ENCODE data around the gene CENPV.
A peak's percentile ranks its signal among the peaks of the same experiment; 100 is the strongest.

CENPV gene

GRCh38 chr17:16358394-16358793 lies 5.1 kb upstream of the CENPV start:
- no peaks in the 10 kb centered on the region for H3K79me2 ChIP-seq (ENCODE audit: control insufficient read depth, insufficient read depth, low read length, unreplicated experiment)

GRCh38 chr17:16354585-16354984 lies 1.3 kb upstream of the CENPV start:
- Histone ChIP-seq H3K4me1 (ENCODE audit: control insufficient read depth, insufficient read depth, low read length, unreplicated experiment) (peaks cover 6% of the 10 kb centered on the region), H2AFZ (ENCODE audit: low read length, unreplicated experiment) (no peak overlapping the region), H3K36me3 (ENCODE audit: insufficient read depth, low read length) (no peaks in the 10 kb centered on the region), H3K79me2 (ENCODE audit: control insufficient read depth, insufficient read depth, low read length, unreplicated experiment) (peaks cover 29% of the 10 kb centered on the region), H3K4me3 (ENCODE audit: low read depth, low read length) (no peak overlapping the region), H3K27ac (ENCODE audit: low read depth, low read length) (no peak overlapping the region), H3K27me3 (ENCODE audit: insufficient read depth, low read length) (no peaks in the 10 kb centered on the region)

More at GRCh38 chr17:16358394-16358793, 5.1 kb upstream of the CENPV start:
- Histone ChIP-seq H3K27ac (ENCODE audit: low read depth, low read length) (no peak overlapping the region), H3K36me3 (ENCODE audit: insufficient read depth, low read length) (no peaks in the 10 kb centered on the region), H3K4me3 (ENCODE audit: low read depth, low read length) (no peak overlapping the region), H2AFZ (ENCODE audit: low read length, unreplicated experiment) (no peak overlapping the region), H3K27me3 (ENCODE audit: insufficient read depth, low read length) (no peaks in the 10 kb centered on the region), H3K4me1 (ENCODE audit: control insufficient read depth, insufficient read depth, low read length, unreplicated experiment) (no peaks in the 10 kb centered on the region)

- H3K27ac ChIP-seq (ENCODE audit: low read depth, low read length) = peak overlapping the region; percentile 18; the same call in 1 of the 2 replicates
- no peaks in the 10 kb centered on the region for H3K27me3 ChIP-seq (ENCODE audit: insufficient read depth, low read length)
- H3K79me2 ChIP-seq (ENCODE audit: control insufficient read depth, insufficient read depth, low read length, unreplicated experiment) = peaks cover 29% of the 10 kb centered on the region
- peaks cover 6% of the 10 kb centered on the region for H3K4me1 ChIP-seq (ENCODE audit: control insufficient read depth, insufficient read depth, low read length, unreplicated experiment)
- no peaks in the 10 kb centered on the region for H3K36me3 ChIP-seq (ENCODE audit: insufficient read depth, low read length)
- H2AFZ ChIP-seq (ENCODE audit: low read length, unreplicated experiment) = peak overlapping the region; percentile 45
- peak overlapping the region; percentile 89 for H3K4me3 ChIP-seq (ENCODE audit: low read depth, low read length)
Observed at GRCh38 chr17:16352667-16353316, 477 bp downstream of the CENPV start.

GRCh38 chr17:16352303-16352666 lies 984 bp downstream of the CENPV start:
- Histone ChIP-seq H3K79me2 (ENCODE audit: control insufficient read depth, insufficient read depth, low read length, unreplicated experiment) (peaks cover 29% of the 10 kb centered on the region), H3K27me3 (ENCODE audit: insufficient read depth, low read length) (no peaks in the 10 kb centered on the region)

GRCh38 chr17:16351831-16352230 lies 1.4 kb downstream of the CENPV start:
- Histone ChIP-seq H3K4me1 (ENCODE audit: control insufficient read depth, insufficient read depth, low read length, unreplicated experiment) (peaks cover 6% of the 10 kb centered on the region), H3K27ac (ENCODE audit: low read depth, low read length) (peak overlapping the region; percentile 18; the same call in 1 of the 2 replicates), H3K36me3 (ENCODE audit: insufficient read depth, low read length) (peaks cover 6% of the 10 kb centered on the region; the same call in 1 of the 2 replicates), H2AFZ (ENCODE audit: low read length, unreplicated experiment) (peak overlapping the region; percentile 45), H3K79me2 (ENCODE audit: control insufficient read depth, insufficient read depth, low read length, unreplicated experiment) (peaks cover 29% of the 10 kb centered on the region), H3K27me3 (ENCODE audit: insufficient read depth, low read length) (no peaks in the 10 kb centered on the region), H3K4me3 (ENCODE audit: low read depth, low read length) (peak overlapping the region; percentile 89)

More at GRCh38 chr17:16352303-16352666, 984 bp downstream of the CENPV start:
- Histone ChIP-seq H3K36me3 (ENCODE audit: insufficient read depth, low read length) (peaks cover 1% of the 10 kb centered on the region; the same call in 1 of the 2 replicates), H3K4me1 (ENCODE audit: control insufficient read depth, insufficient read depth, low read length, unreplicated experiment) (peaks cover 6% of the 10 kb centered on the region), H3K27ac (ENCODE audit: low read depth, low read length) (peak overlapping the region; percentile 18; the same call in 1 of the 2 replicates), H3K4me3 (ENCODE audit: low read depth, low read length) (peak overlapping the region; percentile 89), H2AFZ (ENCODE audit: low read length, unreplicated experiment) (peak overlapping the region; percentile 45)

- H3K79me2 ChIP-seq (ENCODE audit: control insufficient read depth, insufficient read depth, low read length, unreplicated experiment) = peaks cover 29% of the 10 kb centered on the region
- H3K27me3 ChIP-seq (ENCODE audit: insufficient read depth, low read length) = no peaks in the 10 kb centered on the region
- peaks cover 6% of the 10 kb centered on the region for H3K4me1 ChIP-seq (ENCODE audit: control insufficient read depth, insufficient read depth, low read length, unreplicated experiment)
- no peak overlapping the region for H2AFZ ChIP-seq (ENCODE audit: low read length, unreplicated experiment)
- no peak overlapping the region for H3K4me3 ChIP-seq (ENCODE audit: low read depth, low read length)
- H3K36me3 ChIP-seq (ENCODE audit: insufficient read depth, low read length) = peaks cover 6% of the 10 kb centered on the region; the same call in 1 of the 2 replicates
- H3K27ac ChIP-seq (ENCODE audit: low read depth, low read length) = no peak overlapping the region
Observed at GRCh38 chr17:16349431-16349830, 3.8 kb downstream of the CENPV start.

GRCh38 chr17:16348586-16348985 lies 4.7 kb downstream of the CENPV start:
- Histone ChIP-seq H3K79me2 (ENCODE audit: control insufficient read depth, insufficient read depth, low read length, unreplicated experiment) (peaks cover 29% of the 10 kb centered on the region), H3K36me3 (ENCODE audit: insufficient read depth, low read length) (peaks cover 11% of the 10 kb centered on the region; the same call in 1 of the 2 replicates), H3K27me3 (ENCODE audit: insufficient read depth, low read length) (no peaks in the 10 kb centered on the region)

GRCh38 chr17:16346721-16347271 lies 6.5 kb downstream of the CENPV start:
- H3K4me3 ChIP-seq (ENCODE audit: low read depth, low read length) = no peak overlapping the region

More at GRCh38 chr17:16348586-16348985, 4.7 kb downstream of the CENPV start:
- Histone ChIP-seq H3K4me1 (ENCODE audit: control insufficient read depth, insufficient read depth, low read length, unreplicated experiment) (peaks cover 6% of the 10 kb centered on the region), H2AFZ (ENCODE audit: low read length, unreplicated experiment) (no peak overlapping the region), H3K4me3 (ENCODE audit: low read depth, low read length) (no peak overlapping the region), H3K27ac (ENCODE audit: low read depth, low read length) (no peak overlapping the region)

GRCh38 chr17:16345565-16345964 lies 7.7 kb downstream of the CENPV start:
- Histone ChIP-seq H3K4me3 (ENCODE audit: low read depth, low read length) (no peak overlapping the region), H3K27me3 (ENCODE audit: insufficient read depth, low read length) (no peaks in the 10 kb centered on the region), H3K36me3 (ENCODE audit: insufficient read depth, low read length) (peaks cover 11% of the 10 kb centered on the region; the same call in 1 of the 2 replicates), H2AFZ (ENCODE audit: low read length, unreplicated experiment) (no peak overlapping the region), H3K4me1 (ENCODE audit: control insufficient read depth, insufficient read depth, low read length, unreplicated experiment) (no peaks in the 10 kb centered on the region), H3K27ac (ENCODE audit: low read depth, low read length) (no peak overlapping the region), H3K79me2 (ENCODE audit: control insufficient read depth, insufficient read depth, low read length, unreplicated experiment) (peaks cover 7% of the 10 kb centered on the region)

More at GRCh38 chr17:16346721-16347271, 6.5 kb downstream of the CENPV start:
- no peak overlapping the region for H2AFZ ChIP-seq (ENCODE audit: low read length, unreplicated experiment)
- peaks cover 19% of the 10 kb centered on the region for H3K79me2 ChIP-seq (ENCODE audit: control insufficient read depth, insufficient read depth, low read length, unreplicated experiment)
- peaks cover 6% of the 10 kb centered on the region for H3K4me1 ChIP-seq (ENCODE audit: control insufficient read depth, insufficient read depth, low read length, unreplicated experiment)
- H3K27ac ChIP-seq (ENCODE audit: low read depth, low read length) = no peak overlapping the region
- peaks cover 11% of the 10 kb centered on the region; the same call in 1 of the 2 replicates for H3K36me3 ChIP-seq (ENCODE audit: insufficient read depth, low read length)
- no peaks in the 10 kb centered on the region for H3K27me3 ChIP-seq (ENCODE audit: insufficient read depth, low read length)

GRCh38 chr17:16343569-16343968 lies 9.7 kb downstream of the CENPV start:
- Histone ChIP-seq H3K27ac (ENCODE audit: low read depth, low read length) (no peak overlapping the region), H3K4me3 (ENCODE audit: low read depth, low read length) (no peak overlapping the region), H3K4me1 (ENCODE audit: control insufficient read depth, insufficient read depth, low read length, unreplicated experiment) (no peaks in the 10 kb centered on the region), H3K79me2 (ENCODE audit: control insufficient read depth, insufficient read depth, low read length, unreplicated experiment) (no peaks in the 10 kb centered on the region), H3K27me3 (ENCODE audit: insufficient read depth, low read length) (no peaks in the 10 kb centered on the region), H3K36me3 (ENCODE audit: insufficient read depth, low read length) (peaks cover 11% of the 10 kb centered on the region; the same call in 1 of the 2 replicates), H2AFZ (ENCODE audit: low read length, unreplicated experiment) (no peak overlapping the region)

- no peak overlapping the region for H3K27ac ChIP-seq (ENCODE audit: low read depth, low read length)
- H3K36me3 ChIP-seq (ENCODE audit: insufficient read depth, low read length) = peaks cover 11% of the 10 kb centered on the region; the same call in 1 of the 2 replicates
- H3K4me3 ChIP-seq (ENCODE audit: low read depth, low read length) = no peak overlapping the region
Observed at GRCh38 chr17:16342979-16343378, 10.3 kb downstream of the CENPV start.

More at GRCh38 chr17:16342979-16343378, 10.3 kb downstream of the CENPV start:
- H3K4me1 ChIP-seq (ENCODE audit: control insufficient read depth, insufficient read depth, low read length, unreplicated experiment) = no peaks in the 10 kb centered on the region
- no peak overlapping the region for H2AFZ ChIP-seq (ENCODE audit: low read length, unreplicated experiment)
- no peaks in the 10 kb centered on the region for H3K79me2 ChIP-seq (ENCODE audit: control insufficient read depth, insufficient read depth, low read length, unreplicated experiment)
- no peaks in the 10 kb centered on the region for H3K27me3 ChIP-seq (ENCODE audit: insufficient read depth, low read length)

Measured in ACC112 (cell line).